Ascending aorta (tissue), 2 donors: ENCODE results near the gene ABCC3. TPM values are rescaled to one million over a fixed set of nuclear protein-coding genes. Genes with fewer than 3 reads are reported as not detected.

Experiments
- DNase-seq, 2 donors: peaks; one replicate each; pipeline ENCODE4 v3.0.0-alpha.2; 2019; ENCODE audit warnings: low spot score in 2 of 2
- H3K27ac ChIP-seq, 2 donors: fragments of 200-600 bp; sonication (generic); one replicate each; pipeline ENCODE4 v1.5.1; 2016 to 2017; ENCODE audit warnings: mild to moderate bottlenecking in 1 of 2
- H3K27me3 ChIP-seq: fragments of 200-600 bp; sonication (generic); one replicate; pipeline ENCODE4 v1.5.1; 2017
- H3K36me3 ChIP-seq, 2 donors: fragments of 200-600 bp; sonication (generic); one replicate each; pipeline ENCODE4 v1.5.1; 2016
- H3K4me1 ChIP-seq, 2 donors: fragments of 200-600 bp; sonication (generic); one replicate each; pipeline ENCODE4 v1.5.1; 2016 to 2017; ENCODE audit warnings: mild to moderate bottlenecking in 1 of 2
- H3K4me3 ChIP-seq, 2 donors: fragments of 200-600 bp; sonication (generic); one replicate each; pipeline ENCODE4 v1.5.1; 2016 to 2017; ENCODE audit warnings: mild to moderate bottlenecking in 1 of 2
- H3K9me3 ChIP-seq, 2 donors: fragments of 200-600 bp; sonication (generic); one replicate each; pipeline ENCODE4 v1.5.1; 2016
- CTCF ChIP-seq, 3 experiments: fragments of 200-600 bp in 2 of 3; fragments of 450-650 bp in 1 of 3; sonication (generic) in 2 of 3; IDR thresholded peaks; one replicate each; pipeline ENCODE4 v1.5.1; 2016 to 2019; ENCODE audit warnings: antibody characterized with exemption in 3 of 3, mild to moderate bottlenecking in 1 of 3, moderate library complexity in 1 of 3
- intact Hi-C: fragments of 100-400 bp; cut with DNase I; formaldehyde crosslinking; loops from one replicate; pipeline ENCODE4 v1.15.1; 2023
- total RNA-seq: library from RNA; depleted of rRNA; stranded (reverse); fragments of >200 nt; gene quantifications from one replicate; pipeline ENCODE4 v1.1.0, GENCODE V29; 2016

ABCC3 gene
- total RNA-seq, 1 donor from 2014 or later, result 30.2 TPM

GRCh38 chr17:50587571-50587970 lies 47.1 kb upstream of the ABCC3 start:
- Histone ChIP-seq H3K4me3 (no peak overlapping the region), H3K9me3 (no peaks in the 10 kb centered on the region), H3K36me3 (no peaks in the 10 kb centered on the region), H3K27ac (no peak overlapping the region), H3K27me3 (no peaks in the 10 kb centered on the region), H3K4me1 (peaks cover 5 to 18% of the 10 kb centered on the region in 2 donors)
- DNase-seq, result no peak
- TF ChIP-seq CTCF (IDR thresholded peaks at IDR 0.05), result no peak
- intact Hi-C loops, result no loop called here

GRCh38 chr17:50588391-50589049 lies 46.2 kb upstream of the ABCC3 start:
- H3K27ac ChIP-seq, result no peak overlapping the region
- intact Hi-C loops, result no loop called here
- no peak for TF ChIP-seq CTCF (IDR thresholded peaks at IDR 0.05)

GRCh38 chr17:50589095-50589705 lies 45.5 kb upstream of the ABCC3 start:
- H3K4me3 ChIP-seq, result no peak overlapping the region
- no peaks in the 10 kb centered on the region for H3K36me3 ChIP-seq
- H3K4me1 ChIP-seq, result peaks cover 5 to 26% of the 10 kb centered on the region in 2 donors
- no peak for DNase-seq
- no peak overlapping the region for H3K27ac ChIP-seq
- intact Hi-C loops, result no loop called here
- TF ChIP-seq CTCF (IDR thresholded peaks at IDR 0.05), result no peak
- H3K9me3 ChIP-seq, result no peaks in the 10 kb centered on the region
- no peaks in the 10 kb centered on the region for H3K27me3 ChIP-seq

More at GRCh38 chr17:50588391-50589049, 46.2 kb upstream of the ABCC3 start:
- Histone ChIP-seq H3K4me1 (peaks cover 5 to 26% of the 10 kb centered on the region in 2 donors), H3K27me3 (no peaks in the 10 kb centered on the region), H3K4me3 (no peak overlapping the region), H3K36me3 (no peaks in the 10 kb centered on the region), H3K9me3 (no peaks in the 10 kb centered on the region)
- DNase-seq, result no peak

- no peak for DNase-seq
- no peak overlapping the region for H3K4me3 ChIP-seq
- no peaks in the 10 kb centered on the region for H3K27me3 ChIP-seq
- no peak for TF ChIP-seq CTCF (IDR thresholded peaks at IDR 0.05)
- intact Hi-C loops, result no loop called here
- H3K36me3 ChIP-seq, result no peaks in the 10 kb centered on the region
- H3K9me3 ChIP-seq, result no peaks in the 10 kb centered on the region
- peaks cover 5 to 26% of the 10 kb centered on the region in 2 donors for H3K4me1 ChIP-seq
- H3K27ac ChIP-seq, result no peak overlapping the region
These were observed 43.5 kb upstream of the ABCC3 start for GRCh38 chr17:50590946-50591737.

- intact Hi-C loops, result no loop called here
- H3K27ac ChIP-seq, result no peak overlapping the region
- no peak for TF ChIP-seq CTCF (IDR thresholded peaks at IDR 0.05)
- H3K27me3 ChIP-seq, result no peaks in the 10 kb centered on the region
- H3K36me3 ChIP-seq, result no peaks in the 10 kb centered on the region
- no peak overlapping the region for H3K4me3 ChIP-seq
- H3K9me3 ChIP-seq, result no peaks in the 10 kb centered on the region
- peaks cover 5 to 26% of the 10 kb centered on the region in 2 donors for H3K4me1 ChIP-seq
- DNase-seq, result no peak
These were observed 41.4 kb upstream of the ABCC3 start for GRCh38 chr17:50593321-50593720.
